ENCODE data around the gene RFX2. TPM values are rescaled to one million over a fixed set of nuclear protein-coding genes. Genes with fewer than 3 reads are reported as not detected.
A peak's percentile ranks its signal among the peaks of the same experiment; 100 is the strongest.

Gene RFX2
- total RNA-seq, 1 donor from 2014 or later = 6.5 TPM

- H3K27ac Mint-ChIP-seq (ENCODE audit: unreplicated experiment) = no peak overlapping the region
- no peaks in the 10 kb centered on the region for H3K27me3 Mint-ChIP-seq (ENCODE audit: low read depth)
- no peak for TF ChIP-seq CTCF (IDR thresholded peaks at IDR 0.05)
- no peak overlapping the region for H3K4me3 Mint-ChIP-seq (ENCODE audit: unreplicated experiment)
- no peak for DNase-seq (ENCODE audit: low spot score)
- peaks cover 8% of the 10 kb centered on the region for H3K36me3 Mint-ChIP-seq (ENCODE audit: low read depth)
- no peaks in the 10 kb centered on the region for H3K9me3 Mint-ChIP-seq (ENCODE audit: low read depth)
- H3K4me1 Mint-ChIP-seq (ENCODE audit: low read depth) = no peaks in the 10 kb centered on the region
Measured at GRCh38 chr19:6038634-6039405, 71.5 kb downstream of the RFX2 start.

GRCh38 chr19:6035026-6035425 lies 75.3 kb downstream of the RFX2 start:
- no peaks in the 10 kb centered on the region for H3K27me3 Mint-ChIP-seq (ENCODE audit: low read depth)
- H3K27ac Mint-ChIP-seq (ENCODE audit: unreplicated experiment) = no peak overlapping the region
- DNase-seq (ENCODE audit: low spot score) = peak; percentile 59

GRCh38 chr19:6034512-6034911 lies 75.8 kb downstream of the RFX2 start:
- DNase-seq (ENCODE audit: low spot score) = peak; percentile 11
- Mint-ChIP-seq H3K4me1 (ENCODE audit: low read depth) (no peaks in the 10 kb centered on the region), H3K27ac (ENCODE audit: unreplicated experiment) (no peak overlapping the region), H3K36me3 (ENCODE audit: low read depth) (peaks cover 9% of the 10 kb centered on the region), H3K27me3 (ENCODE audit: low read depth) (no peaks in the 10 kb centered on the region), H3K9me3 (ENCODE audit: low read depth) (peaks cover 7% of the 10 kb centered on the region), H3K4me3 (ENCODE audit: unreplicated experiment) (no peak overlapping the region)
- no peak for TF ChIP-seq CTCF (IDR thresholded peaks at IDR 0.05)

More at GRCh38 chr19:6035026-6035425, 75.3 kb downstream of the RFX2 start:
- peaks cover 1% of the 10 kb centered on the region for H3K9me3 Mint-ChIP-seq (ENCODE audit: low read depth)
- no peak overlapping the region for H3K4me3 Mint-ChIP-seq (ENCODE audit: unreplicated experiment)
- H3K4me1 Mint-ChIP-seq (ENCODE audit: low read depth) = no peaks in the 10 kb centered on the region
- peaks cover 7% of the 10 kb centered on the region for H3K36me3 Mint-ChIP-seq (ENCODE audit: low read depth)
- no peak for TF ChIP-seq CTCF (IDR thresholded peaks at IDR 0.05)

GRCh38 chr19:6033744-6034264 lies 76.5 kb downstream of the RFX2 start:
- peaks cover 7% of the 10 kb centered on the region for H3K9me3 Mint-ChIP-seq (ENCODE audit: low read depth)
- no peak overlapping the region for H3K4me3 Mint-ChIP-seq (ENCODE audit: unreplicated experiment)
- H3K4me1 Mint-ChIP-seq (ENCODE audit: low read depth) = no peaks in the 10 kb centered on the region
- H3K36me3 Mint-ChIP-seq (ENCODE audit: low read depth) = peaks cover 8% of the 10 kb centered on the region
- TF ChIP-seq CTCF (IDR thresholded peaks at IDR 0.05) = no peak
- H3K27ac Mint-ChIP-seq (ENCODE audit: unreplicated experiment) = no peak overlapping the region
- H3K27me3 Mint-ChIP-seq (ENCODE audit: low read depth) = no peaks in the 10 kb centered on the region
- no peak for DNase-seq (ENCODE audit: low spot score)

- H3K27me3 Mint-ChIP-seq (ENCODE audit: low read depth) = no peaks in the 10 kb centered on the region
- no peak overlapping the region for H3K27ac Mint-ChIP-seq (ENCODE audit: unreplicated experiment)
- no peaks in the 10 kb centered on the region for H3K4me1 Mint-ChIP-seq (ENCODE audit: low read depth)
- peaks cover 7% of the 10 kb centered on the region for H3K9me3 Mint-ChIP-seq (ENCODE audit: low read depth)
- peak; percentile 58 for DNase-seq (ENCODE audit: low spot score)
- TF ChIP-seq CTCF (IDR thresholded peaks at IDR 0.05) = no peak
- peaks cover 8% of the 10 kb centered on the region for H3K36me3 Mint-ChIP-seq (ENCODE audit: low read depth)
- no peak overlapping the region for H3K4me3 Mint-ChIP-seq (ENCODE audit: unreplicated experiment)
Measured at GRCh38 chr19:6032827-6033226, 77.5 kb downstream of the RFX2 start.

All from chondrocyte (in vitro differentiated cells).